Neural progenitor cell (in vitro differentiated cells): ENCODE results near the gene SACM1L. TPM values are rescaled to one million over a fixed set of nuclear protein-coding genes. Genes with fewer than 3 reads are reported as not detected.
"Not testable (repeated sequence)": the region's sequence is repeated elsewhere in the genome, so short reads cannot be mapped to it uniquely, and the experiment has no call there.

Source experiments
- DNase-seq: peaks from one replicate; pipeline ENCODE4 v3.0.0-alpha.2; 2016; ENCODE audit warnings: low spot score
- H2AFZ ChIP-seq: fragments of 200-600 bp; sonication (generic); replicated peaks from 2 replicates; pipeline ENCODE4 v1.6.1; 2016; ENCODE audit warnings: antibody characterized with exemption
- H3F3A ChIP-seq: fragments of 200-600 bp; sonication (generic); 2 replicates; pipeline ENCODE4 v1.6.1; 2016; ENCODE audit warnings: antibody characterized with exemption, low read depth
- H3K27ac ChIP-seq: fragments of 200-600 bp; sonication (generic); 2 replicates; pipeline ENCODE4 v1.5.1; 2016; ENCODE audit warnings: mild to moderate bottlenecking
- H3K27me3 ChIP-seq: fragments of 200-600 bp; sonication (generic); 2 replicates; pipeline ENCODE4 v1.6.1; 2016; ENCODE audit warnings: mild to moderate bottlenecking, moderate library complexity
- H3K36me3 ChIP-seq: fragments of 200-600 bp; sonication (generic); 2 replicates; pipeline ENCODE4 v1.5.1; 2016
- H3K4me1 ChIP-seq: fragments of 200-600 bp; sonication (generic); 2 replicates; pipeline ENCODE4 v1.6.1; 2016; ENCODE audit warnings: mixed run types
- H3K4me2 ChIP-seq: fragments of 200-600 bp; sonication (generic); 2 replicates; pipeline ENCODE4 v1.6.1; 2016
- H3K4me3 ChIP-seq: fragments of 200-600 bp; sonication (generic); 2 replicates; pipeline ENCODE4 v1.5.1; 2016
- H3K79me2 ChIP-seq: fragments of 200-600 bp; sonication (generic); 2 replicates; pipeline ENCODE4 v1.6.1; 2016; ENCODE audit warnings: low read depth
- H3K9ac ChIP-seq: fragments of 200-600 bp; sonication (generic); 2 replicates; pipeline ENCODE4 v1.6.1; 2016
- H3K9me3 ChIP-seq: fragments of 200-600 bp; sonication (generic); 2 replicates; pipeline ENCODE4 v1.5.1; 2016; ENCODE audit warnings: low read depth
- H4K20me1 ChIP-seq: fragments of 200-600 bp; sonication (generic); 2 replicates; pipeline ENCODE4 v1.6.1; 2016; ENCODE audit warnings: low read depth
- H3K27ac Mint-ChIP-seq: 3 replicates; pipeline ENCODE4 v1.8.0; 2021; ENCODE audit warnings: mixed read lengths
- H3K27me3 Mint-ChIP-seq: 2 replicates; pipeline ENCODE4 v1.8.0; 2022; ENCODE audit warnings: low read depth, mild to moderate bottlenecking, inconsistent platforms, moderate library complexity, mixed read lengths; ENCODE audit not compliant: insufficient read depth
- H3K36me3 Mint-ChIP-seq: 3 replicates; pipeline ENCODE4 v1.8.0; 2021; ENCODE audit warnings: mixed read lengths
- H3K4me1 Mint-ChIP-seq: 3 replicates; pipeline ENCODE4 v1.8.0; 2021; ENCODE audit warnings: mixed read lengths
- H3K4me3 Mint-ChIP-seq: 3 replicates; pipeline ENCODE4 v1.8.0; 2021; ENCODE audit warnings: mild to moderate bottlenecking, moderate library complexity, mixed read lengths
- H3K9me3 Mint-ChIP-seq: 3 replicates; pipeline ENCODE4 v1.8.0; 2020; ENCODE audit warnings: mixed read lengths
- EZH2 ChIP-seq: fragments of 200-600 bp; sonication (generic); IDR thresholded peaks from 2 replicates; pipeline ENCODE4 v1.6.1; 2017; ENCODE audit warnings: antibody characterized with exemption, mild to moderate bottlenecking, moderate library complexity
- EZH2phosphoT487 ChIP-seq: fragments of 200-600 bp; sonication (generic); IDR thresholded peaks from 2 replicates; pipeline ENCODE4 v1.6.1; 2017; ENCODE audit warnings: antibody characterized with exemption
- total RNA-seq: library from RNA; depleted of rRNA; stranded (reverse); fragments of >200 nt; gene quantifications from 2 replicates; pipeline ENCODE4 v1.2.3, GENCODE V29; 2015; ENCODE audit warnings: low replicate concordance
- TF ChIP-seq, protein P1 (sequence below): fragments of 200-600 bp; sonication (generic); IDR thresholded peaks from 2 replicates; pipeline ENCODE4 v1.5.1; 2017; ENCODE audit warnings: antibody characterized with exemption, mild to moderate bottlenecking

The SACM1L gene
- total RNA-seq, 1 donor from 2014 or later: 61.8 TPM

DNA sequence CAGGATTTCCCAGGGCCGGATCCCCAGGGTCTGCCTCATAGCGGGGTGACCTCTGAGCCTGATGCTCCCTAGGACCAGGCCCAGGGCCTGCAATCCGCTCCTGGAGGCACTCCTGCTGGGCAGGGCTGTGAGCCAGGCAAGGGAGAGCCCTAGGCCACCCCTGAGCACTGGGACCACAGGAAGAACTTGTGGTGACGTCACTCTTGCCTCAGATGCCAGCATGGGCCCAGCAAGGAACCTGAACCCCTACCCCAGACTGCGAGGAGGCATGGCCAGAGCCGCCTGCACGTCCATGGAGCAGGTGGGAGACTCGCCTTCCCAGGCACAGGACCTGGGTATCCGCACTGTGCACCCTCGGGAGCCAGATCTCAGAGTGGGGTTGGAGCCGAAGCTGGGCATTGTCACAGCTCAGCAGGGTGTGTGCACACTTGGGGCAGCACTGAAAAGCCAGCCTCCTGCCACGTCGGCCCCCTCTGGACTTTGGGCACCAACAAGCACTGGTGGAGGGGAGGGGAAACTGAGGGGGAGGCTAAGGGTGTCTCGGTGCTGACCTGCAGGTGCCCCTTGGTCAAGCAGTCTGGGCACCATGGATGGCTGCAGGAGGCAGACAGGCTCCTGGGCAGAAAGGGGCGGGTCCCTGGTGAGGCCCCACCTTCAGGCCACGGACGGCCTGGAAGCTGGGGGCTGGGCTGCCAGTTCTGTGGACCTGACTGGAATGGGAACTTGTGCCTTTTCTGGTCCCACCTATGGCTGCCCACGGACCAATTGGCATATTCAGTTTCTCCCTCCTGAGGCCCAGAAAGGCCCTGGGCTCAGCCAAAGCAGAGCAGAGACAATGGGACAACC lies 57.8 kb downstream of the SACM1L start:
- Histone ChIP-seq H3K27ac (no peak overlapping the region), H3K4me1 (no peaks in the 10 kb centered on the region), H3K36me3 (peaks cover 9% of the 10 kb centered on the region), H3K79me2 (no peaks in the 10 kb centered on the region), H3F3A (no peaks in the 10 kb centered on the region), H3K4me2 (no peak overlapping the region), H2AFZ (no peak overlapping the region), H3K4me3 (no peak overlapping the region), H3K9ac (no peak overlapping the region), H3K9me3 (no peaks in the 10 kb centered on the region), H3K27me3 (no peaks in the 10 kb centered on the region), H4K20me1 (no peaks in the 10 kb centered on the region)
- Mint-ChIP-seq H3K27me3 (no peaks in the 10 kb centered on the region), H3K4me3 (no peak overlapping the region), H3K4me1 (no peaks in the 10 kb centered on the region), H3K36me3 (peaks cover 10% of the 10 kb centered on the region), H3K27ac (no peak overlapping the region), H3K9me3 (no peaks in the 10 kb centered on the region)
- TF ChIP-seq, protein P1, sequence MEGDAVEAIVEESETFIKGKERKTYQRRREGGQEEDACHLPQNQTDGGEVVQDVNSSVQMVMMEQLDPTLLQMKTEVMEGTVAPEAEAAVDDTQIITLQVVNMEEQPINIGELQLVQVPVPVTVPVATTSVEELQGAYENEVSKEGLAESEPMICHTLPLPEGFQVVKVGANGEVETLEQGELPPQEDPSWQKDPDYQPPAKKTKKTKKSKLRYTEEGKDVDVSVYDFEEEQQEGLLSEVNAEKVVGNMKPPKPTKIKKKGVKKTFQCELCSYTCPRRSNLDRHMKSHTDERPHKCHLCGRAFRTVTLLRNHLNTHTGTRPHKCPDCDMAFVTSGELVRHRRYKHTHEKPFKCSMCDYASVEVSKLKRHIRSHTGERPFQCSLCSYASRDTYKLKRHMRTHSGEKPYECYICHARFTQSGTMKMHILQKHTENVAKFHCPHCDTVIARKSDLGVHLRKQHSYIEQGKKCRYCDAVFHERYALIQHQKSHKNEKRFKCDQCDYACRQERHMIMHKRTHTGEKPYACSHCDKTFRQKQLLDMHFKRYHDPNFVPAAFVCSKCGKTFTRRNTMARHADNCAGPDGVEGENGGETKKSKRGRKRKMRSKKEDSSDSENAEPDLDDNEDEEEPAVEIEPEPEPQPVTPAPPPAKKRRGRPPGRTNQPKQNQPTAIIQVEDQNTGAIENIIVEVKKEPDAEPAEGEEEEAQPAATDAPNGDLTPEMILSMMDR: no peak
- no peak for TF ChIP-seq EZH2
- no peak for TF ChIP-seq EZH2phosphoT487
- no peak for DNase-seq

DNA sequence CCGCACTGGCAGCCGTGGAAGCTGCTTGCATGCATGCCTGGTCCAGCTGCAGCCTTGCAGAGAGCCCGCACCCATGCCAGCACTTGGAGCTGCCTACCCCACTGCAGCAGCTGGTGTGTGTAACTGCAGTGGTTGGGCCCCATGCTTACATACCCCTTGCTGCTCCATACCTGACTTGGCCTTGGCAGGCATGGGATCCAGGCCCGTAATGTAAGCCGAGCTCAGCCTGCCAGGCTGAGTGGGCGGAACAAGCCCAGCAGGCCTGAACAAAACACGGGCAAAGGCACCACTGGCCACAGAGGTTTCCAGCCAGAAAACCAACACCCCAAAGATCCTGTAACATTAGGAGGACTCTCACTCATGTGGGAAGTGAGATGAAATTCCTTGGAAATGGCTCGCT lies 58.9 kb downstream of the SACM1L start:
- TF ChIP-seq EZH2: no peak
- no peak for TF ChIP-seq EZH2phosphoT487
- TF ChIP-seq, protein P1: no peak
- Mint-ChIP-seq H3K27ac (no peak overlapping the region), H3K4me1 (no peaks in the 10 kb centered on the region), H3K4me3 (no peak overlapping the region), H3K27me3 (no peaks in the 10 kb centered on the region), H3K36me3 (peaks cover 7% of the 10 kb centered on the region), H3K9me3 (no peaks in the 10 kb centered on the region)
- Histone ChIP-seq H3K36me3 (peaks cover 6% of the 10 kb centered on the region), H3F3A (no peaks in the 10 kb centered on the region), H3K9me3 (no peaks in the 10 kb centered on the region), H3K27me3 (no peaks in the 10 kb centered on the region), H3K27ac (no peak overlapping the region), H2AFZ (no peak overlapping the region), H3K79me2 (no peaks in the 10 kb centered on the region), H3K4me1 (no peaks in the 10 kb centered on the region), H4K20me1 (no peaks in the 10 kb centered on the region), H3K9ac (no peak overlapping the region), H3K4me2 (no peak overlapping the region), H3K4me3 (no peak overlapping the region)
- no peak for DNase-seq

DNA sequence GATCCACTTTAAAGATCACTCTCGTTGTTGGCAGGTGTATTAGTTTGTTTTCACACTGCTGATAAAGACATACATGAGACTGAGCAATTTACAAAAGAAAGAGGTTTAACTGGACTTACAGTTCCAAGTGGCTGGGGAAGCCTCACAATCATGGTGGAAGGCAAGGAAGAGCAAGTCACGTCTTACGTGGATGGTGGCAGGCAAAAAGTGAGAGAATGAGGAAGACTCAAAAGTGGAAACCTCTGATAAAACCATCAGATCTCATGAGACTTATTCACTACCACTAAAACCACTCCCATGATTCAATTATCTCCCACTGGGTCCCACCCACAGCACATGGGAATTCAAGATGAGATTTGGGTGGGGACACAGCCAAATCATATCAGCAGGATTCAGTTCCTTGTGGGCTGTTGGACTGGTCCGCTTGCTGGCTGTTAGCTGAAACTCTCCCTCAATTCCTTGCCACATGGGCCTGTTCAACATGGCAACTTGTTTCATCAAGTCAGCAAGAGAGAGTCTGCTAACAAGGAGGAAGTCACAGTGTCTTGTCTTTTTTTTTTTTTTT lies 59.9 kb downstream of the SACM1L start:
- H3K9me3 ChIP-seq, DNase-seq, H3K27me3 ChIP-seq, H3K4me1 ChIP-seq, H3K27me3 Mint-ChIP-seq, H3K27ac ChIP-seq, H3K79me2 ChIP-seq, H3K4me1 Mint-ChIP-seq, H3K9me3 Mint-ChIP-seq, H4K20me1 ChIP-seq, H3K4me3 ChIP-seq, H2AFZ ChIP-seq, H3K4me3 Mint-ChIP-seq, H3F3A ChIP-seq, H3K36me3 Mint-ChIP-seq, H3K9ac ChIP-seq, H3K36me3 ChIP-seq, H3K27ac Mint-ChIP-seq, H3K4me2 ChIP-seq: not testable (repeated sequence)

DNA sequence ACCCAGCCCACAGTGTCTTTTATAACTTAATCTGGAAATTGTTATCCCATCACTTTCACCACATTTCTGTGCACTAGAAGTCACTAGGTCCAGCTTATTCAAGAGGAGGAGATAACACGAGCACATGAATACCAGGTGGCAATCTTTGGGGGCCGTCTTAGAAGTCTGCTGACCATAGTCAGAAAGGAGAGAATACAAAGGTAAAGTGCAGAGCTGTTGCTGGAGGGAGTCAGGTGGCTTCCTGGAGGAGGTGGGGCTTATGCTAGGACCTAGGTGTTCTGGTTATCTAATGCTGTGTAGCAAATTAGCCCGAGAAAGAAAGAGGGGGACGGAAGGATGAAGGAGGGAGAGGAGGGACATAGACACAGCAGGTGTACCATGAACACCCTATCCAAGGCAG lies 60.7 kb downstream of the SACM1L start:
- Histone ChIP-seq H3K4me3 (no peak overlapping the region), H3K27me3 (no peaks in the 10 kb centered on the region), H3F3A (no peaks in the 10 kb centered on the region), H3K4me1 (no peaks in the 10 kb centered on the region), H4K20me1 (no peaks in the 10 kb centered on the region), H3K27ac (no peak overlapping the region), H3K79me2 (no peaks in the 10 kb centered on the region), H3K36me3 (no peaks in the 10 kb centered on the region), H2AFZ (no peak overlapping the region), H3K9ac (no peak overlapping the region), H3K9me3 (no peaks in the 10 kb centered on the region), H3K4me2 (no peak overlapping the region)
- H3K9me3 Mint-ChIP-seq: no peaks in the 10 kb centered on the region
- H3K27ac Mint-ChIP-seq: no peak overlapping the region
- H3K36me3 Mint-ChIP-seq: peaks cover 7% of the 10 kb centered on the region
- no peak for DNase-seq
- no peaks in the 10 kb centered on the region for H3K27me3 Mint-ChIP-seq
- TF ChIP-seq EZH2phosphoT487 (no peak), EZH2 (no peak)
- TF ChIP-seq, protein P1: no peak
- H3K4me3 Mint-ChIP-seq: no peak overlapping the region
- no peaks in the 10 kb centered on the region for H3K4me1 Mint-ChIP-seq
